HEK293 (cell line): ENCODE results near the gene EEF2KMT.

Source experiments
- CTCF ChIP-seq: fragments of 450-650 bp; formaldehyde crosslinking; IDR thresholded peaks from 2 replicates; pipeline ENCODE4 v1.5.1; 2016; ENCODE audit warnings: missing biosample characterization, missing genetic modification characterization
- ELK4 ChIP-seq: IDR thresholded peaks from 2 replicates; pipeline ENCODE4 v1.6.1; 2011; ENCODE audit warnings: mild to moderate bottlenecking, low read depth, low read length, borderline replicate concordance
- PRDM10 ChIP-seq: fragments of 450-650 bp; formaldehyde crosslinking; IDR thresholded peaks from 2 replicates; pipeline ENCODE4 v1.5.1; 2016; ENCODE audit warnings: missing biosample characterization, missing genetic modification characterization
- PRDM2 ChIP-seq: fragments of 450-650 bp; formaldehyde crosslinking; IDR thresholded peaks from 2 replicates; pipeline ENCODE4 v1.5.1; 2016; ENCODE audit warnings: missing biosample characterization, missing genetic modification characterization, borderline replicate concordance
- PRDM6 ChIP-seq: fragments of 450-650 bp; formaldehyde crosslinking; IDR thresholded peaks from 2 replicates; pipeline ENCODE4 v1.5.1; 2017; ENCODE audit warnings: missing biosample characterization, missing genetic modification characterization
- REST ChIP-seq: fragments of 450-650 bp; formaldehyde crosslinking; IDR thresholded peaks from 2 replicates; pipeline ENCODE4 v1.5.1; 2016; ENCODE audit warnings: missing biosample characterization, missing genetic modification characterization
- YY1 ChIP-seq: fragments of 450-650 bp; formaldehyde crosslinking; IDR thresholded peaks from 2 replicates; pipeline ENCODE4 v1.5.1; 2018; ENCODE audit warnings: missing biosample characterization, missing genetic modification characterization
- ZFP69B ChIP-seq: fragments of 450-650 bp; formaldehyde crosslinking; IDR thresholded peaks from 2 replicates; pipeline ENCODE4 v1.5.1; 2016; ENCODE audit warnings: missing biosample characterization, missing genetic modification characterization
- ZNF274 ChIP-seq, 2 experiments: fragments of 200-500 bp in 1 of 2; fragments of 450-650 bp in 1 of 2; sonication (Bioruptor generic) in 1 of 2; formaldehyde crosslinking in 1 of 2; IDR thresholded peaks; 2 replicates each; pipeline versions ENCODE4 v1.5.1 to v1.6.1; 2014 to 2016; ENCODE audit warnings: borderline replicate concordance in 1 of 2, inconsistent platforms in 1 of 2, low read length in 1 of 2, missing biosample characterization in 1 of 2, missing genetic modification characterization in 1 of 2
- ZNF292 ChIP-seq: fragments of 450-650 bp; formaldehyde crosslinking; IDR thresholded peaks from 2 replicates; pipeline ENCODE4 v1.5.1; 2016; ENCODE audit warnings: low read depth, missing biosample characterization, missing genetic modification characterization, borderline replicate concordance
- ZNF302 ChIP-seq: fragments of 450-650 bp; formaldehyde crosslinking; IDR thresholded peaks from 2 replicates; pipeline ENCODE4 v1.5.1; 2016; ENCODE audit warnings: missing biosample characterization, missing genetic modification characterization, low read depth
- ZNF555 ChIP-seq: fragments of 450-650 bp; formaldehyde crosslinking; conservative IDR thresholded peaks from 2 replicates; pipeline ENCODE4 v1.5.1; 2017; ENCODE audit warnings: missing biosample characterization, mild to moderate bottlenecking, missing genetic modification characterization, inconsistent platforms
- ZNF561 ChIP-seq: fragments of 450-650 bp; IDR thresholded peaks from 2 replicates; pipeline ENCODE4 v1.5.1; 2018; ENCODE audit warnings: missing biosample characterization, missing genetic modification characterization, borderline replicate concordance
- ZNF639 ChIP-seq: fragments of 450-650 bp; formaldehyde crosslinking; IDR thresholded peaks from 2 replicates; pipeline ENCODE4 v1.5.1; 2016; ENCODE audit warnings: missing biosample characterization, missing genetic modification characterization
- ZNF658 ChIP-seq: fragments of 450-650 bp; formaldehyde crosslinking; IDR thresholded peaks from 2 replicates; pipeline ENCODE4; 2016; ENCODE audit warnings: missing biosample characterization, missing genetic modification characterization
- ZNF777 ChIP-seq: fragments of 450-650 bp; formaldehyde crosslinking; IDR thresholded peaks from 2 replicates; pipeline ENCODE4 v1.5.1; 2017; ENCODE audit warnings: missing biosample characterization, missing genetic modification characterization, borderline replicate concordance
- ZNF791 ChIP-seq: fragments of 450-650 bp; formaldehyde crosslinking; IDR thresholded peaks from 2 replicates; pipeline ENCODE4 v1.5.1; 2016; ENCODE audit warnings: missing biosample characterization, missing genetic modification characterization
- ZNF830 ChIP-seq: fragments of 450-650 bp; IDR thresholded peaks from 2 replicates; pipeline ENCODE4 v1.5.0; 2018; ENCODE audit warnings: missing biosample characterization, missing genetic modification characterization, low read depth, mild to moderate bottlenecking, moderate library complexity

Gene EEF2KMT

GRCh38 chr16:5071681-5072333, 25.8 kb downstream of the EEF2KMT start, which contains the start of gene ALG1 (continued):
- 0 out of 2 replicates have a peak, but pooled peaks have one; percentile 46 for TF ChIP-seq CTCF
- TF ChIP-seq PRDM10 (tag by site-specific recombination): no peak
- peak; percentile 96 for TF ChIP-seq YY1 (tag by site-specific recombination)
- no peak for TF ChIP-seq ZNF292 (tag by site-specific recombination)
- TF ChIP-seq ZNF555 (tag by site-specific recombination): no peak
- TF ChIP-seq ZNF274 (IDR thresholded peaks at IDR 0.05; ENCODE audit: low read length): no peak
- TF ChIP-seq ZNF274 (tag by site-specific recombination; IDR thresholded peaks at IDR 0.05; ENCODE audit: borderline replicate concordance): no peak
- no peak for TF ChIP-seq PRDM2 (tag by site-specific recombination)
- no peak for TF ChIP-seq ZNF658
- TF ChIP-seq ZNF302 (tag by site-specific recombination): no peak
- peak; percentile 100 for TF ChIP-seq ZNF561 (tag by site-specific recombination)
- 0 out of 2 replicates have a peak, but pooled peaks have one; percentile 12 for TF ChIP-seq REST (tag by site-specific recombination)
- TF ChIP-seq ZFP69B (tag by site-specific recombination): no peak
- TF ChIP-seq ELK4: no peak
- TF ChIP-seq PRDM6 (tag by site-specific recombination): no peak
- TF ChIP-seq ZNF639 (tag by site-specific recombination): no peak
- no peak for TF ChIP-seq ZNF830
- no peak for TF ChIP-seq ZNF791
- TF ChIP-seq ZNF777 (tag by site-specific recombination): no peak
